Mucosa of stomach (tissue), 1 donor: ENCODE data around the gene EBF3.

Source experiments
- H3K27me3 ChIP-seq: one replicate; pipeline ENCODE4 v1.7.0; 2013; ENCODE audit warnings: mild to moderate bottlenecking, low read length; ENCODE audit not compliant: control insufficient read depth, insufficient read depth
- H3K36me3 ChIP-seq: one replicate; pipeline ENCODE4 v1.7.0; 2013; ENCODE audit warnings: low read length; ENCODE audit not compliant: control insufficient read depth, insufficient read depth
- H3K4me1 ChIP-seq: one replicate; pipeline ENCODE4 v1.7.0; 2013; ENCODE audit warnings: mild to moderate bottlenecking, low read length; ENCODE audit not compliant: control insufficient read depth, insufficient read depth
- H3K4me3 ChIP-seq: one replicate; pipeline ENCODE4 v1.7.0; 2013; ENCODE audit warnings: low read length
- H3K9ac ChIP-seq: one replicate; pipeline ENCODE4 v1.7.0; 2013; ENCODE audit warnings: mild to moderate bottlenecking, low read length, moderate library complexity
- H3K9me3 ChIP-seq: one replicate; pipeline ENCODE4 v1.7.0; 2013; ENCODE audit warnings: mild to moderate bottlenecking, low read length, moderate library complexity; ENCODE audit not compliant: control insufficient read depth
- donor health status: Pancreatic carcinoma.

Gene EBF3

GRCh38 chr10:129992356-129992755, 28.3 kb upstream of the EBF3 start:
- Histone ChIP-seq H3K4me3 (no peak overlapping the region), H3K36me3 (no peaks in the 10 kb centered on the region), H3K27me3 (no peaks in the 10 kb centered on the region), H3K9me3 (no peaks in the 10 kb centered on the region), H3K9ac (no peak overlapping the region), H3K4me1 (no peaks in the 10 kb centered on the region)

GRCh38 chr10:129982825-129983224, 18.8 kb upstream of the EBF3 start:
- Histone ChIP-seq H3K9me3 (no peaks in the 10 kb centered on the region), H3K27me3 (no peaks in the 10 kb centered on the region), H3K4me1 (no peaks in the 10 kb centered on the region)

GRCh38 chr10:129978980-129979379, 14.9 kb upstream of the EBF3 start:
- H3K9ac ChIP-seq, result no peak overlapping the region
- no peak overlapping the region for H3K4me3 ChIP-seq
- H3K36me3 ChIP-seq, result no peaks in the 10 kb centered on the region
- peaks cover 21% of the 10 kb centered on the region for H3K27me3 ChIP-seq
- H3K9me3 ChIP-seq, result no peaks in the 10 kb centered on the region
- no peaks in the 10 kb centered on the region for H3K4me1 ChIP-seq

More at GRCh38 chr10:129982825-129983224, 18.8 kb upstream of the EBF3 start:
- Histone ChIP-seq H3K36me3 (no peaks in the 10 kb centered on the region), H3K9ac (no peak overlapping the region), H3K4me3 (no peak overlapping the region)

- H3K4me1 ChIP-seq, result no peaks in the 10 kb centered on the region
- no peak overlapping the region for H3K9ac ChIP-seq
- no peaks in the 10 kb centered on the region for H3K9me3 ChIP-seq
- H3K4me3 ChIP-seq, result no peak overlapping the region
- H3K36me3 ChIP-seq, result no peaks in the 10 kb centered on the region
- peaks cover 27% of the 10 kb centered on the region for H3K27me3 ChIP-seq
Observed at GRCh38 chr10:129978322-129978721, 14.2 kb upstream of the EBF3 start.

- Histone ChIP-seq H3K4me1 (no peaks in the 10 kb centered on the region), H3K9ac (no peak overlapping the region), H3K4me3 (no peak overlapping the region), H3K36me3 (no peaks in the 10 kb centered on the region), H3K27me3 (peaks cover 32% of the 10 kb centered on the region), H3K9me3 (no peaks in the 10 kb centered on the region)
Observed at GRCh38 chr10:129977794-129978193, 13.7 kb upstream of the EBF3 start.

GRCh38 chr10:129973674-129974059, 9.6 kb upstream of the EBF3 start:
- no peak overlapping the region for H3K4me3 ChIP-seq
- H3K36me3 ChIP-seq, result no peaks in the 10 kb centered on the region
- H3K27me3 ChIP-seq, result peaks cover 71% of the 10 kb centered on the region
- peaks cover 9% of the 10 kb centered on the region for H3K4me1 ChIP-seq
- no peaks in the 10 kb centered on the region for H3K9me3 ChIP-seq
- no peak overlapping the region for H3K9ac ChIP-seq

GRCh38 chr10:129972966-129973673, 9.0 kb upstream of the EBF3 start:
- peaks cover 13% of the 10 kb centered on the region for H3K4me1 ChIP-seq
- H3K27me3 ChIP-seq, result peaks cover 77% of the 10 kb centered on the region
- no peaks in the 10 kb centered on the region for H3K9me3 ChIP-seq
- no peaks in the 10 kb centered on the region for H3K36me3 ChIP-seq
- no peak overlapping the region for H3K9ac ChIP-seq
- no peak overlapping the region for H3K4me3 ChIP-seq

GRCh38 chr10:129972145-129972965, 8.3 kb upstream of the EBF3 start:
- Histone ChIP-seq H3K9me3 (no peaks in the 10 kb centered on the region), H3K36me3 (no peaks in the 10 kb centered on the region), H3K27me3 (peaks cover 85% of the 10 kb centered on the region), H3K4me3 (no peak overlapping the region), H3K9ac (no peak overlapping the region), H3K4me1 (peaks cover 13% of the 10 kb centered on the region)

- no peak overlapping the region for H3K9ac ChIP-seq
- peaks cover 93% of the 10 kb centered on the region for H3K27me3 ChIP-seq
- no peak overlapping the region for H3K4me3 ChIP-seq
- peaks cover 13% of the 10 kb centered on the region for H3K4me1 ChIP-seq
- H3K36me3 ChIP-seq, result no peaks in the 10 kb centered on the region
- H3K9me3 ChIP-seq, result no peaks in the 10 kb centered on the region
Observed at GRCh38 chr10:129971381-129972144, 7.5 kb upstream of the EBF3 start.

GRCh38 chr10:129970465-129971364, 6.6 kb upstream of the EBF3 start:
- Histone ChIP-seq H3K9me3 (no peaks in the 10 kb centered on the region), H3K9ac (no peak overlapping the region), H3K27me3 (peaks cover 95% of the 10 kb centered on the region), H3K4me3 (no peak overlapping the region), H3K36me3 (no peaks in the 10 kb centered on the region), H3K4me1 (peaks cover 13% of the 10 kb centered on the region)

- Histone ChIP-seq H3K9me3 (no peaks in the 10 kb centered on the region), H3K36me3 (no peaks in the 10 kb centered on the region), H3K9ac (no peak overlapping the region), H3K4me1 (peaks cover 13% of the 10 kb centered on the region), H3K27me3 (peaks cover 95% of the 10 kb centered on the region), H3K4me3 (no peak overlapping the region)
Observed at GRCh38 chr10:129969911-129970464, 5.9 kb upstream of the EBF3 start.
